OCI-LY7 (cell line): ENCODE data around the gene WDR86. TPM values are rescaled to one million over a fixed set of nuclear protein-coding genes. Genes with fewer than 3 reads are reported as not detected.

Experiments
- BruUV-seq: library from RNA; stranded (reverse); fragments of 400-500 nt; replicated peaks from 2 replicates; lab custom pipeline; 2021; lab: Mats Ljungman, UMichigan
- CTCF ChIA-PET: fragments of 300-600 bp; sonication (Branson Sonifier 250); formaldehyde crosslinking; loops from one replicate; lab custom pipeline; 2022; ENCODE audit warnings: antibody characterized with exemption; ENCODE audit not compliant: unreplicated experiment; lab: Charles Lee
- POLR2A ChIA-PET: fragments of 300-600 bp; sonication (Branson Sonifier 250); formaldehyde crosslinking; loops from one replicate; lab custom pipeline; 2022; ENCODE audit warnings: antibody characterized with exemption; lab: Charles Lee
- DNase-seq: peaks from one replicate; pipeline ENCODE4 v3.0.0-alpha.2; 2015; ENCODE audit warnings: low spot score
- H2AFZ ChIP-seq: fragments of 200-600 bp; sonication (generic), shearing (Covaris generic); 2 replicates; pipeline ENCODE4 v1.6.1; 2014; ENCODE audit warnings: mild to moderate bottlenecking, antibody characterized with exemption, low read length, moderate library complexity
- H3K27ac ChIP-seq: fragments of 200-600 bp; sonication (generic); 2 replicates; pipeline ENCODE4 v1.5.1; 2014; ENCODE audit warnings: mixed run types, low read depth, mild to moderate bottlenecking, moderate library complexity, low read length, inconsistent platforms; ENCODE audit not compliant: poor library complexity, severe bottlenecking
- H3K36me3 ChIP-seq: fragments of 200-600 bp; sonication (generic); 2 replicates; pipeline ENCODE4 v1.6.1; 2014; ENCODE audit warnings: mild to moderate bottlenecking, antibody characterized with exemption, low read length, moderate library complexity, mixed read lengths; ENCODE audit not compliant: insufficient read depth
- H3K4me1 ChIP-seq: fragments of 200-600 bp; sonication (generic); 2 replicates; pipeline ENCODE4 v1.5.1; 2014; ENCODE audit warnings: mild to moderate bottlenecking, low read length; ENCODE audit not compliant: insufficient read depth, poor library complexity, severe bottlenecking
- H3K4me2 ChIP-seq: fragments of 200-600 bp; sonication (generic); 2 replicates; pipeline ENCODE4 v1.6.1; 2014; ENCODE audit warnings: mild to moderate bottlenecking, low read length
- H3K4me3 ChIP-seq: fragments of 200-600 bp; sonication (generic); 2 replicates; pipeline ENCODE4 v1.5.1; 2014; ENCODE audit warnings: mild to moderate bottlenecking, low read depth, low read length; ENCODE audit not compliant: poor library complexity, severe bottlenecking
- H3K79me2 ChIP-seq: fragments of 200-600 bp; sonication (generic); 2 replicates; pipeline ENCODE4 v1.6.1; 2016; ENCODE audit warnings: low read depth, mild to moderate bottlenecking, low read length, moderate library complexity, mixed read lengths; ENCODE audit not compliant: insufficient read depth
- H3K9me2 ChIP-seq: fragments of 200-600 bp; sonication (generic); 2 replicates; pipeline ENCODE4 v1.6.1; 2016; ENCODE audit warnings: mild to moderate bottlenecking, low read length, mixed read lengths; ENCODE audit not compliant: insufficient read depth
- H3K9me3 ChIP-seq: fragments of 200-600 bp; sonication (generic); 2 replicates; pipeline ENCODE4 v1.6.1; 2014; ENCODE audit warnings: mild to moderate bottlenecking, mixed run types, low read length, mixed read lengths
- H4K20me1 ChIP-seq: fragments of 200-600 bp; sonication (generic); 2 replicates; pipeline ENCODE4 v1.6.1; 2014; ENCODE audit warnings: mild to moderate bottlenecking, antibody characterized with exemption, low read length, moderate library complexity, mixed read lengths; ENCODE audit not compliant: insufficient read depth
- CTCF ChIP-seq: fragments of 200-600 bp; sonication (generic); conservative IDR thresholded peaks from 2 replicates; pipeline ENCODE4 v1.5.1; 2014; ENCODE audit warnings: mild to moderate bottlenecking, antibody characterized with exemption, low read length, moderate library complexity, mixed read lengths
- EZH2phosphoT487 ChIP-seq: fragments of 200-600 bp; sonication (generic); IDR thresholded peaks from 2 replicates; pipeline ENCODE4 v1.6.1; 2018; ENCODE audit warnings: low read depth, borderline replicate concordance, mild to moderate bottlenecking, mixed run types, antibody characterized with exemption, low read length, moderate library complexity, mixed read lengths
- intact Hi-C: fragments of 100-400 bp; cut with micrococcal nuclease; formaldehyde crosslinking; loops from one replicate; pipeline ENCODE4 v1.10.0; 2022; ENCODE audit not compliant: unreplicated experiment
- total RNA-seq, 2 experiments: library from RNA; depleted of rRNA in 1 of 2; stranded (reverse); fragments of >200 nt in 1 of 2; shearing (Covaris generic) in 1 of 2; gene quantifications; 2 replicates each; pipeline ENCODE4 v1.2.3, GENCODE V29; 2014 to 2022

Gene WDR86
- total RNA-seq, 2 experiments from 2014 or later: 0.44 to 0.51 TPM

GRCh38 chr7:151456782-151457181 is 46.9 kb upstream of the WDR86 start:
- no peaks in the 10 kb centered on the region for H3K79me2 ChIP-seq
- POLR2A ChIA-PET: no interaction called here
- H3K27ac ChIP-seq: no peak overlapping the region
- TF ChIP-seq CTCF: no peak
- TF ChIP-seq EZH2phosphoT487: no peak
- H3K4me1 ChIP-seq: no peaks in the 10 kb centered on the region
- CTCF ChIA-PET: no interaction called here
- no peak overlapping the region for H3K4me3 ChIP-seq
- H3K9me3 ChIP-seq: no peaks in the 10 kb centered on the region
- H3K36me3 ChIP-seq: no peaks in the 10 kb centered on the region
- intact Hi-C loops: no loop called here
- DNase-seq: no peak
- no TSS peak for BruUV-seq
- H3K4me2 ChIP-seq: no peak overlapping the region
- no peak overlapping the region for H2AFZ ChIP-seq
- H4K20me1 ChIP-seq: no peaks in the 10 kb centered on the region
- no peaks in the 10 kb centered on the region for H3K9me2 ChIP-seq

GRCh38 chr7:151456276-151456675 is 46.4 kb upstream of the WDR86 start:
- Histone ChIP-seq H2AFZ (no peak overlapping the region), H3K4me3 (no peak overlapping the region), H4K20me1 (no peaks in the 10 kb centered on the region), H3K4me1 (no peaks in the 10 kb centered on the region), H3K9me3 (no peaks in the 10 kb centered on the region), H3K36me3 (no peaks in the 10 kb centered on the region), H3K27ac (no peak overlapping the region), H3K4me2 (no peak overlapping the region), H3K79me2 (no peaks in the 10 kb centered on the region), H3K9me2 (no peaks in the 10 kb centered on the region)
- ChIA-PET POLR2A (no interaction called here), CTCF (no interaction called here)
- DNase-seq: no peak
- intact Hi-C loops: no loop called here
- TF ChIP-seq EZH2phosphoT487 (no peak), CTCF (no peak)
- BruUV-seq: no TSS peak

GRCh38 chr7:151455690-151456089 is 45.9 kb upstream of the WDR86 start:
- intact Hi-C loops: no loop called here
- TF ChIP-seq EZH2phosphoT487: no peak
- TF ChIP-seq CTCF: no peak
- no TSS peak for BruUV-seq
- no peak for DNase-seq
- Histone ChIP-seq H3K79me2 (no peaks in the 10 kb centered on the region), H3K9me2 (no peaks in the 10 kb centered on the region), H3K4me1 (no peaks in the 10 kb centered on the region), H3K4me2 (no peak overlapping the region), H3K36me3 (no peaks in the 10 kb centered on the region), H4K20me1 (no peaks in the 10 kb centered on the region), H3K4me3 (no peak overlapping the region), H3K27ac (no peak overlapping the region), H3K9me3 (no peaks in the 10 kb centered on the region), H2AFZ (no peak overlapping the region)
- POLR2A ChIA-PET: no interaction called here
- CTCF ChIA-PET: no interaction called here
